Jurkat, Clone E6-1 (cell line): ENCODE data around the gene IL34.

Experiments
- DNase-seq: peaks from one replicate; pipeline ENCODE4 v3.0.0-alpha.2; 2011; ENCODE audit warnings: low read depth, low spot score
- H3K4me3 ChIP-seq: 2 replicates; pipeline ENCODE4 v1.5.1; 2011; ENCODE audit warnings: mild to moderate bottlenecking, low read length, control low read depth, moderate library complexity

Gene IL34

GRCh38 chr16:70684146-70685060, 38.0 kb downstream of the IL34 start:
- H3K4me3 ChIP-seq, result peak overlapping the region; percentile 75
- no peak for DNase-seq

- peak overlapping the region; percentile 75 for H3K4me3 ChIP-seq
- no peak for DNase-seq
Observed at GRCh38 chr16:70685061-70685937, 38.9 kb downstream of the IL34 start.

- no peak for DNase-seq
- peak within 1 kb of the TSS; percentile 75 for H3K4me3 ChIP-seq
Observed at GRCh38 chr16:70685938-70686375, 39.6 kb downstream of the IL34 start, which contains the start of gene MTSS2. Gene MTSS2, minus strand, starts transcription at chr16:70686053. Its CDS starts 262 bp downstream, at chr16:70685791.

DNA sequence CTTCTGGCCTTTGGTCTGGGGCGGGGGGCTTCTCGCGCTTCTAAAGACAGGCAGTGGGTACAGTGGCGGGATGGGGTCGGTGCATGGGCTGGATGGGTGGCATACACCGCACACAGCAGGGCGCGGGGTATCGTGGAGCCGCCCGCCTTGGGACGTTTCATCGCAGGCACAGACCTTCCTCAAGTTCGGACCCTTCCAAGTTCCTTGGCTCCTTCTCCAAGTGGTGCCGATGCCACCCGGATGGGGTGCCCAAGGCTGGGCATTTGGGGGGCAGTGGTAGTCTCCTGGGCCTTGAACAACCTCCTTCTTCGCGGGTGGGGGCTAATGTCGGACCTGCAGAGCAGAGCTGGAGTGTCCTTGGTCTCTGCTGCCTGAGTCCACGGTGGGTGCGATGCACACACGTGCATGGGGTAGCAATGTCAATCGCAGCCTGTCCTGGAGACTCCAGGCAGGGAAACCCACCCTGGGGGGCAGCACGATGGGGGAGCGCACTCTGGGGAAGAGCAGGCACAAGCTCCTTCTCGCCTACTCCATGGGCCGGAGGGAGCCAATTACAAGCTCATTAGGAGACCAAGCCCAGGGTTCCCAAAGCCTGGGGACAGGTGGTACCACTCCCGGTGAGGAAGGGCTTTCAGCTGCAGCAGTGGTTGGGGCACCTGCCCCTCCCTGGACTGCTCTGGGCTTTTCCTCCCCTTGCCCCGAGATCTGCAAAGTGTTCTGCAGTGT, 40.2 kb downstream of the IL34 start:
- peak overlapping the region; percentile 30 for H3K4me3 ChIP-seq
- DNase-seq, result no peak

GRCh38 chr16:70687102-70687511, 40.7 kb downstream of the IL34 start:
- no peak for DNase-seq
- no peak overlapping the region for H3K4me3 ChIP-seq

DNA sequence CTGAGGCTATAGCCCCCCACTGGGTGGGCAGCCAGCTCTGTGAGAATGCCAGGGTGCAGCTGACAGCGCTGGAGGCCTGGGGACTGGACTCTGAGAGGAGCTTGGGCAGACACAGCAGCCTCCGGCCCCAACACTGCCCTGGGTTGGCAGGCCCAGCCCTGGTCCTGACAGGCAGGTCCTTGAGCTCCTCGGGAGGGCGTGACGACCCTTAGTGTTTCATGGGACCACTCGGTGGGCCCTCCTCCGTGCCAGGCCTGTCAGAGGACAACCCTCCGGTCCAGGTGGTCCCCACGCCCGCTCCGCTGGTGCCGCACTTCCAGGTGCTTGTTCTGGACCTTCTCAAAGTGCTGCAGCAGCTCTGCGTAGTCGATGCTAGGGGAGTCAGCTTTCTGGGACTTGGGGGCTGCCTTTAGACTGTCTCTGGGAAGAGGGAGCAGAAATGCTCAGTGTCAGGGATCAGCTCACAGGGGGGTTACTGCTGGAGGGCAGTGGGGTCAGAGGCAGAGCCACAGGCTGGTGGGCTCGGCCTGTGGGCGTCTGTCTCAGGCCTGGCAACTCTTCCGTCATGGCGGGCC, 41.4 kb downstream of the IL34 start:
- no peak overlapping the region for H3K4me3 ChIP-seq
- DNase-seq, result no peak

GRCh38 chr16:70688246-70688742, 41.9 kb downstream of the IL34 start:
- DNase-seq, result no peak
- H3K4me3 ChIP-seq, result no peak overlapping the region

DNA sequence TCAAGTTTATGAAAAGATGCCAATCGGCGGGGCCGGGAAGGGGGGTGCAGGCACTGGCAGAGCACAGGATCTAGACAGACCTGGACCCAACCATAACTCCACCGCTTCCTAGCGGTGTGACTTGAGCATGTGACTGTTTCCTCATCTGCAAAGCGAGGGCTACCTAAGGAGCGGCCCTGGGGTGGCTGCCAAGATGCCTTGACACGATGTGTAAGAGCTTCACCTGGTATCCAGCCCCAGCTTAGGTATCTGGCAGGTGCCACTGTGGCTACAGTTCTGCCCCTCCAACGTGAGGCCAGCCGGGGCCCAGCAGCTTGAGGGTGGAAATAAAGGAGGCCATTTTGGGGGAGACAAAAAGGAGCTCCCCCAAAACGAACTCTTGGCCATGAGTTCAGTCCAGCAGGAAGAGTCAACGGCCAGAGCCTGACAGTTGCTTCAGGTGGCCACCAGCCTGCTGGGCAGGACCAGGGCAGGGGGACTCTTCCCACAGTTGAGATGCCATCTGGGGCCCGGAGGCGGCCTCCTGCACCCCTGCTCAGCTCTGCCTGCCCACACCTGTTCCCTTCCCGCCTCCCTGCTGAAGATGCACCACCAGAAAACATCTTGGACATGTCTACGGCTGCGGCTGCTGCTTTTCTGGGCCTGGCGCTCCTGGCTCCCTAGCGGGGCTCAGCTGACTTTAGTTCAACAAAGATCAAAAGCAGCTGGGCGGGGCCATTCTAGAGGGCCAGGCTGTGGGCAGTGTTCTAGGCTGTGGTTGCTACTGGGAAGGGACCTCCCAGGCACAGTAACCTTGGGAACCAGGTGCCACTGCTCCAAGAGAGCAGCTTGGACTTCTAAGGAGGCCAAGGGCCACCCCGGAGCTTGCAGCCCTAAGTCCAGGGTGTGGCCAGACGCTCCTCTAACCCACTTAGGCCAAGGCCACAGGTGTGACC, 42.9 kb downstream of the IL34 start:
- H3K4me3 ChIP-seq, result no peak overlapping the region
- DNase-seq, result no peak

- DNase-seq, result no peak
- no peak overlapping the region for H3K4me3 ChIP-seq
Observed at GRCh38 chr16:70689970-70690891, 43.9 kb downstream of the IL34 start.

GRCh38 chr16:70691223-70692129, 45.1 kb downstream of the IL34 start:
- no peak for DNase-seq

DNA sequence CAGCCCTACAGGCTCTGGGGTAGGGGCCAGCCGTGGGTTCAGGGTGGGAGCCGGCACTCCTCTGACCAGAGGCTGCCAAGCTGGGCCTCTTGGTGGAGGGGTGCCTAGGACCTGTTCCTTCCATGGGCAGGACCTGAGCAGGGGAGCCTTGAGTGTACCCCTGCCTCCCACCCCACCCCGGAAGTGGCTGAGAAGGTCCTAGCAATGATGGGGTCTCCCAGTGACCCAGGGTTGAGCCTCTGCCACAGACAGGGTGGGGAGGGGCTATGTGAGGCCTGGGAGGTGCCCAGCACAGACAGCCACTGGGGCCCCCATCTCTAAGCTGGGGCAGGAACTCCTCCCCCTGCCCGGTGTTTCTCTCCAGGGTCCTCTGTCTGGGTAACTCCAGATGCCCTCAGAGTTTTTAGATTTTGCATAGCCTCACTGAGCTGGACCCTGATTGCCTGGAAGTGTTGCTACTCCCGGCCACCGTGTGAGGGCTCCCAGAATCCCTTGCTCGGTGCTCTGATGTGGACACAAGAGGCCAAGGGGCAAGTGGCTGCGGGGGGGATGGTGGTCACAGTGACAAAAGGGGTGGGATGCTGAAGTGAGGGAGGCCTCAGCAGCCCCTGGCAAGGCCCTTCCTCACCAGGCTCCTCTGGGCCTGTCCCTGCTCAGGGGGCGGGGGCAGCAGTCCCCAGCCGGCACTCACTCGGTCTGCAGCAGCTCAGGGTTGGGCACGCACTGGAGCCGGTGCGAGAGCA, 45.9 kb downstream of the IL34 start:
- H3K4me3 ChIP-seq, result no peak overlapping the region
- DNase-seq, result no peak

More at GRCh38 chr16:70691223-70692129, 45.1 kb downstream of the IL34 start:
- no peak overlapping the region for H3K4me3 ChIP-seq

DNA sequence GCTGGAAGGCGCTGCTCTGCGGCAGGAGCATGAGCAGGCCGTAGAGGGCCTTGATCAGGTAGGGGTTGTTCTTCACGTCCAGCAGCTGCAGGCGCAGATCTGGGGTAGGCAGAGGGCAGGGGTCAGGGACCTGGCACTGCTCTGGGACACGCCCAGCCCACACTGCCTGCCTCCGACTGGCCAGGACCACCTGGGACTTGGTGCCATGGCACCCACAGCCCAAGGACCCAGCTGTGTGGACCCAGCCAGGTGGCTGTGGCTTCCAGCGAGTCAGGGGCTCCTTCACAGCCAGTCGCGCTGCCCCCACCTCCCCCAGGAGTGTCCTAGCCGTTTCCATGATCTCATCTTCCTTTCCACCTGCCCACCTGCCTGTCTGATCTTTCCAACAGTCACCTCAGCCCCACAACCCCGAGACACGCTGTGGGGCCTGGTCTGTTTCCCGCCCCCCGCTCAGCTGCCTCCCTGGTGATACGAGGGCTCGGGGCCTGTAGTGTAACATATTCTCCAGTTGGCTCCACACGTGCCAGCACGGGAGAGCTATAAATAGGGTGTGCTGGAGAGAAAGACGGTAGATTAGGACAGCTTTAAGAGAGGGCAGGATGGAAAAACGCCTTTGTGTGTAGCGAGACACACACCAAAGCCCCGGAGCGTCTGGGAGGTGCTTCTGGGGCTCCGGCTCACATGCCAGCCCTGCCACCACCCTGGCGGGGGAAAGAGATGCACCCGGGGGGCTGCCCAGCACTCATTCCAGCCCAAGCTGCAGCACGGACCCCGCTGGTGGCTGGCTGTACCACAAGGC, 46.7 kb downstream of the IL34 start:
- peak; percentile 82 for DNase-seq
- H3K4me3 ChIP-seq, result no peak overlapping the region

- no peak overlapping the region for H3K4me3 ChIP-seq
- DNase-seq, result no peak
Observed at GRCh38 chr16:70694088-70694867, 47.9 kb downstream of the IL34 start.

DNA sequence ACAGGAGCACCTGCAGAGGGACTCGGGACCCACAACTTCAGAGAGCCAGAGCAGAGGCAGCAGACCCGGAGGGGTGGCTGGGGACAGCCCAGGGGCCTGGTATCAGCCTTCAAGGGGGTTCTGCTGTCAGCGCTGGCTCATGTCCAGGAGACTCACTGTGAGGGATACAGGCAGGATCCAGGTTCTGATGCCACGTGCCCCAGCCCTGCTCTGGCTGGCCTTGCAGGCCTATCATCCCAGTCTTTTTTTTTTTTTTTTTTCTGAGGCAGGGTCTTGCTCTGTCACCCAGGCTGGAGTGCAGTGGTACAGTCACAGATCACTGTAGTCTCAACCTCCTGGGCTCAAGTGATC, 48.5 kb downstream of the IL34 start:
- no peak for DNase-seq
- no peak overlapping the region for H3K4me3 ChIP-seq
